Measurements from ENCODE around the gene SMIM14.

DNA sequence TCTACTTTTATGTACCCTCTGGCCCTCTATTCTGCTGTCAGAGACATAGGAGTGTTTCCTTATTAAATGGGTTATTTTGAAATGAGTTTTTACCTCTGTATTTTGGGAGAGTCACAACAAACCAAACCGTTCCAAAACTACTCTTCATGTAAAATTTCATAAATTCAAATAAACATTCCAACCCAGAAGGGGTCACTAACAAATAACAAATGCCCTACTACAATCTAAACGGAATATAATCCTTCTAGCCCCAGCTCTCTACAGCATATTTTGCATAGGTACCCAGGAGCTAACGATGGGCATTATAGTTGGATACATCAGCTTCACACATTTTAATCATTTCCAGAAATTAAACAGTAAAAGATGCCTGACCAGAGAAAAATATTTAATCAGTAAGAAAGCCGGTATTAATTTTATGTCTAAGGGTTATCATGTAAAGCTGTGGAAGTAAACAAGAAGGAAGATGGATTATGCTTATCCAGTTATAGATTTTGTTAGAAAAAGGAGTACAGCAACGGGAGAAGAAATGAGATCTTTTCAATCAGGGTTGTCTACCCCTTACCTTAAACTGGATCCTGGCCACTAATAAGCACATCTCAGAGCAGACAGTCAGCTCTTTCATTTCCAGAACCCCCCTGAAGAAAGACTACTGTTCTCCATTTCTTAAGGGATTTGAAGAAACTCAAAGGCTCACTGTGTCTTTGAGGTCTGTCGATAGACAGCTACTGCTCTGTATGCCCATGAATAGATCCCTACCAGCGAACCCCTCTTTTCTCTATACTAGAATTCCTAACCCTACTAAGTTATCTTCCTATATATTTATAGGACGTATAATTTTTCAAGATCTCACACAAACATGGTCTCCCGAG is 112.6 kb downstream of the SMIM14 start:
- TF ChIP-seq TAF1 (IDR thresholded peaks at IDR 0.05; ENCODE audit: low read depth, low read length) (no peak), SP2 (IDR thresholded peaks at IDR 0.05; ENCODE audit: low read length) (no peak), JUN (IDR thresholded peaks at IDR 0.05; ENCODE audit: low read depth, low read length) (no peak), JUND (IDR thresholded peaks at IDR 0.05; ENCODE audit: low read length) (no peak), BACH1 (IDR thresholded peaks at IDR 0.05; ENCODE audit: low read length) (no peak), POLR2A (IDR thresholded peaks at IDR 0.05; ENCODE audit: control extremely low read depth in 1 of 2, low read depth in 2 of 2, low read length in 2 of 2) (no peak), EP300 (IDR thresholded peaks at IDR 0.05; ENCODE audit: borderline replicate concordance in 1 of 2, low read depth in 2 of 2, low read length in 2 of 2) (no peak), SP1 (IDR thresholded peaks at IDR 0.05; ENCODE audit: low read depth, low read length) (no peak), CREB1 (IDR thresholded peaks at IDR 0.05) (no peak), SRF (IDR thresholded peaks at IDR 0.05; ENCODE audit: low read depth, low read length) (no peak), POLR2AphosphoS5 (IDR thresholded peaks at IDR 0.05; ENCODE audit: low read depth, low read length) (no peak), ZNF274 (IDR thresholded peaks at IDR 0.05; ENCODE audit: borderline replicate concordance, extremely low read depth, low read length) (no peak)
- TF ChIP-seq, protein P1, sequence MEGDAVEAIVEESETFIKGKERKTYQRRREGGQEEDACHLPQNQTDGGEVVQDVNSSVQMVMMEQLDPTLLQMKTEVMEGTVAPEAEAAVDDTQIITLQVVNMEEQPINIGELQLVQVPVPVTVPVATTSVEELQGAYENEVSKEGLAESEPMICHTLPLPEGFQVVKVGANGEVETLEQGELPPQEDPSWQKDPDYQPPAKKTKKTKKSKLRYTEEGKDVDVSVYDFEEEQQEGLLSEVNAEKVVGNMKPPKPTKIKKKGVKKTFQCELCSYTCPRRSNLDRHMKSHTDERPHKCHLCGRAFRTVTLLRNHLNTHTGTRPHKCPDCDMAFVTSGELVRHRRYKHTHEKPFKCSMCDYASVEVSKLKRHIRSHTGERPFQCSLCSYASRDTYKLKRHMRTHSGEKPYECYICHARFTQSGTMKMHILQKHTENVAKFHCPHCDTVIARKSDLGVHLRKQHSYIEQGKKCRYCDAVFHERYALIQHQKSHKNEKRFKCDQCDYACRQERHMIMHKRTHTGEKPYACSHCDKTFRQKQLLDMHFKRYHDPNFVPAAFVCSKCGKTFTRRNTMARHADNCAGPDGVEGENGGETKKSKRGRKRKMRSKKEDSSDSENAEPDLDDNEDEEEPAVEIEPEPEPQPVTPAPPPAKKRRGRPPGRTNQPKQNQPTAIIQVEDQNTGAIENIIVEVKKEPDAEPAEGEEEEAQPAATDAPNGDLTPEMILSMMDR (IDR thresholded peaks at IDR 0.05; ENCODE audit: control extremely low read depth in 1 of 3, insufficient read depth in 1 of 3, low read depth in 1 of 3, low read length in 3 of 3): no peak
